Hematopoietic multipotent progenitor cell treated with erythropoietin and hydrocortisone succinate and interleukin-3 and kit ligand, for 4 days (in vitro differentiated cells): Measurements from ENCODE around the gene ATXN2.

Source experiments
- DNase-seq: peaks from one replicate; pipeline ENCODE4 v3.0.0-alpha.2; 2015

The ATXN2 gene

DNA sequence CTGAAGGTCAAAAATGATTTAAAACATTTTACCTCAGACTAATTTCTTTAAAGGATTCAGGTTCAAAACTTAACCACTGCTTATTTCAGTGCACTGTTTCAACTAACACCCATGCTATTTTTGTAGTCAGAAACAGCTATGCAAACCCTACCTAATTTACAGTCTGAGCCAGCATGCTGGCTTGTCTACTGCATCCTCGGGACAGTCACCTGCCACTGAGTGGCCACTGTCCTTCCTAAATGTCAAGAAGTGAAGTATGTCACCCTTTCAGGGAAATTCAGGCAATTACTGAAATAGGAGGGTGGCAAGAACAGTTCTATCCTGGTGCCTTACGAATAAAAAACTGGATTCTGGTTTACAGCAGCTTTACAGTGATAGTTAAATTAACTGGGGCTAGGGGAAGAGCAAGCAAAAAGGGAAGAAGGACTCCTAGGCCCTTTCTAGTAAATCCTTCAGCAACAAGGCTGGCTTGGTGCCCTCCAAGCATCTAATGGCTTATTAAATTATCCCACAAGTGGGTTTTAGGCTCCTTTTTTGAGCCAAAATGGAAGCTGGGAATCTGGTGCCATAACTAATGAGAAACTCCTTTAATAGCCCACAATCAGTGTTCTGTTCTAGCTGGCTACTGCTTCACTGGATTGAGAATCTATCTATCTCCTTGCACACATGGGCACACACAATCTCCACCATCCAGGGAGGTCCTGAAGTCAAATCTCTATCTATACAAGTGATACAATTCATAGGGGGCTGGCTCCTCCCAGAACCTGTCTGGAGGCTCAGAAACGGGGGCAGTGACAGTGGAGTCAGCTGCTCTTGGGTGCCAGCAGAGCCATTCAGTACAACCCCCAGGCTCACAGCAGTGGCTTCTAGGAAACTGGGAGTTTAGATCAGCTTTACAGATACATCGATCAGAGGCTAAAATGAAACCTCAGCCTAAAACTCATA is 150.0 kb downstream of the ATXN2 start:
- peak; percentile 55 for DNase-seq

DNA sequence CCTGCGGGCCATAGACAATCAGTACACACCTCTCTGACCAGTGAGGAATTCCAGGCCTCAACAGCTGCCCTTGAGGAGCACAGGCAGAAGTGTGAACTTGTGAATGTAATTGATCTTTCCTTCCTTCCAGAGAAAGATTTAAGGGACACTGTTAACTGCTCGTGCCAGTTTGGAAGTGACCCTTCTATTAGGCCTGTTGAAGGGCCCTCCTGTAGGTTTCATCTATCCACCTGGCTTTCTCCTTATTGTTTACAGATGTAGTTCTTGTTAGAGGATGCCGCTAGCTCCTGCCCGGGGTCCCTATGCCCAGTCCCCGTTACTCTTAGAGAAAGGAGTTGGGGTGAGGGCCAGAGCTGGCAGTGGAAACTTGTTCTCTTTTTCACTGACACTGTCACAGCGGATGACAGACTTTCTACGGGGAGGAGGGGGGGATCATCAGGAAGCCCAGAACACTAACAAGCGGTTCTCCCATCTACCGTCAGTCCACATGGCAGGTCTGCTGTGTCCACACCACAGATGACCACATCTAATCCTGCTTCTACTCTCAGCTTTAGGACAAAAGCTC is 150.8 kb downstream of the ATXN2 start:
- DNase-seq = no peak

DNA sequence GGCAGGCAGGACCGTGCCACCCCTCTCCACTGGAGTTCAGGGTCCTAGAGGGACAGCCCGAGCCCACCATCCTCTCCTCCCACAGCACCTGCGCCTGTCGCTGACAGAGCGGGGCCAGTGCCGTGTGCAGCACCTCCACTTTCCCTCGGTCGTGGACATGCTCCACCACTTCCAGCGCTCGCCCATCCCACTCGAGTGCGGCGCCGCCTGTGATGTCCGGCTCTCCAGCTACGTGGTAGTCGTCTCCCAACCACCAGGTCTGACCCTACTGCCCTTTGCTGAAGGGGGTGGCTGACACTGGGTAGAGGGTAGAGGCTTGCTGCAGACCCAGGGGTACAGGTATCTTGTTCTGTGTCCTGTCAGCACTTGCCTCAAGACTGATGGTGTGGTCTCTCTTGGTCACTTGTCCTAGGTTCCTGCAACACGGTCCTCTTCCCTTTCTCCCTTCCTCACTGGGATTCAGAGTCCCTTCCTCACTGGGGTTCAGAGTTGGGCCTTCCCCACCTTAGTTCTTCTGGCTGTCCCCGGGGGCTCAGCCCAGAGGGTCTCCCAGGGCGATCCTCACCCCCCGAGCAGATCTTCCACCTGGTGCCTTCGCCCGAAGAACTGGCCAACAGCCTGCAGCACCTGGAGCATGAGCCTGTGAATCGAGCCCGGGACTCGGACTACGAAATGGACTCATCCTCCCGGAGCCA is 151.4 kb downstream of the ATXN2 start:
- no peak for DNase-seq

DNA sequence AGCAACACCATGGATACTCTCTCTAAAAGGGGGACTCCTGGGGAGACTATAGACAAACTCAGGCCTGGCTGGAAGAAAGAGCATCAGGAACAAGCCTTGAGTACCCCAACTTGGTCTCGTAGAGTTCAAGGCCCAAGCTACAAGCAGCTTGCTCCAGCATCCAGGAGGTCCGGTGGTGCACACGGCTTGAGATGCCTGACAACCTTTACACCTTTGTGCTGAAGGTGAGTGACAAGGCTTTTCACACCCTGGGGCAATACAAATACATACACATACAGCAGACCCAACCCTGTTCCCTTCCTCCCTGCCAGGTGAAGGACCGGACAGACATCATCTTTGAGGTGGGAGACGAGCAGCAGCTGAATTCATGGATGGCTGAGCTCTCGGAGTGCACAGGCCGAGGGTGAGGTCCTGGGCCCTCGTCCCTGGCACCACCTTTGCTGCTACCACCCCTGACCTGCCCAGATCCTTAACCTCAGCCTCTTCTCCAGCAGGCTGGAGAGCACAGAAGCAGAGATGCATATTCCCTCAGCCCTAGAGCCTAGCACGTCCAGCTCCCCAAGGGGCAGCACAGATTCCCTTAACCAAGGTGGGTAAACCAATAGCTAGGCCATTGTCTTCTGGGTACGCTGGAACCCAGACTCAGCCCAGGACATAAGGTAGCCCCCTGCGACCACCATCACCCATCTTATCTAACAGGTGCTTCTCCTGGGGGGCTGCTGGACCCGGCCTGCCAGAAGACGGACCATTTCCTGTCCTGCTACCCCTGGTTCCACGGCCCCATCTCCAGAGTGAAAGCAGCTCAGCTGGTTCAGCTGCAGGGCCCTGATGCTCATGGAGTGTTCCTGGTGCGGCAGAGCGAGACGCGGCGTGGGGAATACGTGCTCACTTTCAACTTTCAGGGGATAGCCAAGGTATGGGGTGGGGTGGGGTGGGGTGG is 152.2 kb downstream of the ATXN2 start:
- DNase-seq = no peak

DNA sequence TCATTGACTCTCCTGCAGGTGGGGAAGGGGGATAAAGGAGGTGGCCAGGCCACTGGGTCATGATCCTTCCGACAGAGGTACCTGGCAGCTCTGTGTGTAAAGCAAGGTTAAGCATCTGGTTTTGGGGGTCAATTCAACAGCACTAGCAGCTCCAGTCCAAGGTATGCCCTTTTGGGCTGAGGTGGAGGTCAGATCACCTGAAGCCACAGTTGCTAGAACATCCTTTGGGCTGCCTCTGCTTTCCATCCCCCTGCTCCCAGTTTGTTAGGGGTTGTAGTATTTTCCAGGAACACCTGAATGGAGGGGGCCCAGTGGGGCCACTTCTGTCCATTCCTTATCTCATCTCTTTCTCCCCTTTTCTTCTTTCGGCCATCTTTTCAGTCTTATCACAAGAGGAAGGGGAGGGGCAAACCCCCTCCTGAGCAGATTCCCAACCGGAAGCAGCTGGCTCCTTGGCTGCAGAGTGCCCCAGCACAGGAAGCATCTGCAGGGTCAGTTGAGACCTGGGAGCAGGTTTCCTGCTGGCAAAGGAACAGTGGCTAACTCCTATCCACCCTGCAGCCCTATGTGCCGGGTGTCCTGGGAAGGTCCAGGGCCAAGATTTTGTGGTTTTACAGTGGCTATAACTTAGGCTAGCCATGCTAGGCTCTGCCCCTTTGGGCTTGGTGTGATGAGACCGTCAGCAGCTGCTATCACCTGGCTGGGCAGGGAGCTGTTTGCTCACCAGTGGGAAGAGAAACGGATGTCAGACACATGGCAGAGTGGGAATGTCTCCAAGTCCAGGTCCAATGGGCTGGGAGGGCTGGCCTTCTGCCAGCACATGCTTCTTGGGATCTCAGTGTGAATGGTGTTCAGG is 153.2 kb downstream of the ATXN2 start:
- peak; percentile 52 for DNase-seq

DNA sequence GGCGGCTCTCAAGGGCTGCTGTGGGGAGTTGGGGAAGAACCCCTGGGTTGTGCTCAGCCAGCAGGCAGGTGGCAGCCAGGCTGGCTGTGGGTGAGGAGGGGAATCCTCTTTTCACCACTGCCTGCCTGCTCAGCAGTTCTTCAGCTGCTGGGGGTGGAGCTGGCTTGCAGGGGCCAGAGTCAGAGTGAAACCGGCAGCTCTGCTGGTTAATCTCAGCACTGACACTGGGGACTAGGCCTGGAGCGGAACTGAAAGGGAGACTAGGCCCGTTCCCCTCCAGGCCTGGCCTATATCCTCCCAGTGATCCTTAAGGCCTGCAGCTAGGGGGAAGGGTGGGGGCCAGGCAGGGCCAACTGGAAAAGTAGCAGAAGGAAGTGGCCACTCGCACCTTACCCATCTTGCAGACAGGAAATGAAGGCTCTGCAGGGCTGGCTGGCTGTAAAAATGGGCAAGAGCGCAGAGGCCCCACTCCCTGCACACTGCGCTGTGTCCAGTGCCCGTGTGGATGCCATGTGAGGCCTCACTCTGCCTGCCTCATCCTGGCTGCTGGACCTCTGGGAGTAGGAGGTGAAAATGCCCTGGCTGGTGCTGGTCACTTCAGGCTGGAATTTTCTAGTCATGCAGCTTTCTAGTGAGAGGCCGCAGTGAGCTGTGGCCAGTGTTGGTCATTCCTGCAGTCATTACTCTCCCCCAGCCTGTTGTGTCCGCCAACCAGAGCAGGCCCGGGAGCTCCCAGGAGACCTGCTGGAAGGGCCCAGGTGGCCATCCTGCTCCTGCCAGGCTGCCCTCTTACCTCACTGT is 154.0 kb downstream of the ATXN2 start:
- DNase-seq = peak; percentile 88

DNA sequence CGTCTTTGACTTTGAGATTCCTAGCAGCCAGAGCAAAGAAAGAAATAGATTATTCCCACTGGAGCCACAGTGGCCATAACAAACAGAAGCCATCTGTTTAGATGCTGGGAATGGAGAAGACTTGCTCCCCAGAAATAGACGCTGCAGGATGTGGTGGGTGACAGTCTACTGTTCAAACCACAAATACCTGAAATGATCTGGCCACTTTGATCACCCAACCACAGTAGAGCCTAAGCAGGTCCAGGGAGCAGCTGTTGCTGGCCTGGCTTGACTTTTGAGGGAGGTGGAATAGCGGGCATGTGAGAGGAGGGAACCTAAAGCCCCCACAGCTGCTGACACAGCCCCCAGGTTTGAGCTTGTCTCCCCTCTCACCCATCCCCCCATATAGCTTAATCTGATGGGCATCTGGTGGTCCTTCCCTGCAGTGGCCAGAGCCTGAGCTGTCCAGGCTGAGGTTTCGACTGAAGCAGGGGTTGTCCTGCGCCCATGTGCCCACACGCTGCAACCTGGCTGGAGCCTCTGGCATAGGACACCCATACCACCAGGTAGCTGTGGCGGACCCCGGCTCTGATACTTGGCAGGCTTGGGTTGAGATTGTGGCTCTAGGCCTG is 154.7 kb downstream of the ATXN2 start:
- DNase-seq = no peak

DNA sequence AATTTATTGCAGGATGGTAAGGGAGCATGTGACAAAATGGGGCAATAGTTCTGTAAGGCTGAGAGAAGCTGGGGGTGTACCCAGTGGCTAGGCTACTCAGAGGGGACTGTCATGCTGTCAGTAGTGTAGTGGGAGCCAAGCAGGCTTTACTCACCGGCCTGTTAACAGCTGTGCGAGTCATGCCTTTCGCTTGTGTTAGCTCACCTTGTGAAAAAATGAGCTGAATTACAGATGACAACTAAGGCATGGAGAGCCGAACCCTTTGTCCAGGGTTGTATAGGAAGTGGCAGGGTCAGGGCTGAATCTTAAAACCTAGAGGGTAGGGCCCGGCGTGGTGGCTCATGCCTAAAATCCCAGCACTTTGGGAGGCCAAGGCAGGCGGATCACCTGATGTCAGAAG is 155.5 kb downstream of the ATXN2 start:
- peak; percentile 46 for DNase-seq

DNA sequence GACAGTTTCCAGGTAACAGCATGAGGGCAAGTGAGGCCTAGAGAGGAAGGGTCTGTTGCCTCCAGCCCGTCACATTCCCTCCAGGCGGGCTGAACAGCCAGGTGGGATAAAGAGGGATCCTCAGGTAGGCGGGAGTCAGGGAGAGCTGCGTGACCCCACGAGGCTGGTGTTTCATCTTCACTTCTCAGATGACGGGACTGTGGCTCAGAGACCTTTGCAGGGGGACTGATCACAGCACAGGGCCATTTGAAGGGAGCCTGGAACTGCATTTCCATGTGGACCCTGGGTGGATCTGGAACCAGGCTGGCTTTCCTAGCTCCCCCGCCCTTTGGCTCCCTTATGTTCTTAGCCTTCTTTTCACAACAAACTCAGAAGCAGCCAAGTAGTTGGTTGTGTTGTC is 156.0 kb downstream of the ATXN2 start:
- DNase-seq = no peak

DNA sequence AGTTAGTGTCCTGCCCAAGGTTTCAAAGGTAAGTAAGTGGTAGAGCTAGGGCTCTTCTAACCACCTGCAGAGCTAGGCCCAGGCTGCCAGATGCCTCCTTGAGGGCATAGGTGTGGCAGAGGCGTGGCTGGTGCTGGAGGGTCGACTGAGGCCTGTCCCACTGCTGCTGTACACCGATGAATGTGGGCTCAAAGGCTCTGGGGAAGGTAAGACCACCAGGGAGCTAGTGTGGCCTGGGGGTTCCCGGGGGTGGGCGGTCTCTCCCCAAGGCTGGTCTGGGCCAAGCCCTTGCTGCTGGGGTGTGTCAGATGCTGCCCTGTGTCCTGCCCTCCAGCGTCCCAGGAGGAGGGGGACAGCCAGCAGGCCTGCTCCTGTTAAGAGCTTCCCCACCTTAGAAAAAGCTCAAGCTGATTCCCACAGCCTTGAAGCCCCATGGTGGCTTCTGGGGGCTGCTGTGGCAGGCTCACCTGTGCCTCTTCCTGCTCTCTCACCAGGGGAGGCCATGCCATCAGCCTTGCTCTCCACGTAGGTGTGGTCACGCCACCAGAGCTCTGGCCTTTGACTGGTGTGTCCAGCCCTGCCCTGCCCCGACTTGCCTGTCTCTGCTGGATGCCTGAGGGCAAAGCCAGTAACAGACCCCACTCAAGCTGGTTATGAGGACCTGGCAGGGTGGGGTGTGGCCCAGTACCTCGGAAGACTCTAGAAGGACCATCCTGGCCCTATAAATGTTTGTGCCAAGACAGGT is 156.6 kb downstream of the ATXN2 start:
- no peak for DNase-seq

DNA sequence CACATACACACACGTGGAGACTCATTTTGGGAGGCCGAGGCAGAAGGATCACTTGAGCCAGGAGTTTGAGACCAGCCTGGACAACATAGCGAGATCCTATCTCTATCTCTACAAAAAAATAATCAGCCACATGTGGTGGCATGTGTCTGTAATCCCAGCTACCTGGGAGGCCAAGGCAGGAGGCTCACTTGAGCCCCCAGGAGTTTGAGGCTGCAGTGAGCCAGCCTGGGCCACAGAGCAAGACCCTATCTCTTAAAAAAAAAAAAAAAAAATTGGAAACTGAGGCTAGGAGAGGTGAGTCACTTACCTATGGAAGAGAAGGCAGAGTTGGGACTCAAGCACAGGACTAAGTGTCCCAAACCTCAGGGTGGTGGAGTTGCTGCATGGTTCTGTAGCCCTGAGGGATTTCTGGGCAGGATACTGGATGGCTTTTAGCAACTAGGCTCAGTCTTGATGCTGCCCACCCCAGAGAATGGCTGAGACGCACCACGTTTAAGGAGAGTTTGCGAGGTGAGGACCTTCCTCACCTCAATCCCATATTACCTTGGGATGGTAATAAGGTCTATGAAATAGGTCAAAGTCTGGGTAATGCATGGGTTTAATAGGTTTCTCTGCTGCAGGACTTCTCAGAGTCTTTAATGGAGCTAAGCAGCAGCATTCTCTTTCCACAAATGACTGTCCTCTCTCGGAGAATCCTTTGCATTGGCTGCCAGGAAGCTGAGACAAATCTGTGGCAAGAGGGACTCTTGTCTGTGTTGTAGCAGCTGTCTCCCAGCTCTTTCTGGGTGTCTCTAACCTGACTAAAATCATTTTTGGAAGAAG is 157.8 kb downstream of the ATXN2 start:
- DNase-seq = no peak

DNA sequence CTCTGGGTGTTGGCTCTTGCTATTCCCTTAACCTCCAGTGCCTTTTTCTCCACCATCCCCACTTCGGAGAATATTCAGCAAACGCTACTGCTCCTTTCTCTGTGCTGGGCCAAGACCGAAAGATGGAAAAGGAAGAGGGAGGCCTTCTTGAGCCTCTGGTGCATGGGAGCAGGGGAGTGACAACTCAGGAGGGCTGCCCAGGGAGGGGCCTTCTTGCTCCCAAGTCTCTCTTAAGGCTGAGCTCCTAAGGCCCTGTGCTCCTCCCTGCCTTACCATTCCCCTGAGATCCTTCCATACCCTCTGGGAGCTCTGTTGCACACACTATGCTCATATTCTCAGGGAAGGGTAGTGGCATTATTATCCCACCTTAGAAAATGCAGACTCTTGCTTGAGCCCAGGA is 158.5 kb downstream of the ATXN2 start:
- DNase-seq = no peak

DNA sequence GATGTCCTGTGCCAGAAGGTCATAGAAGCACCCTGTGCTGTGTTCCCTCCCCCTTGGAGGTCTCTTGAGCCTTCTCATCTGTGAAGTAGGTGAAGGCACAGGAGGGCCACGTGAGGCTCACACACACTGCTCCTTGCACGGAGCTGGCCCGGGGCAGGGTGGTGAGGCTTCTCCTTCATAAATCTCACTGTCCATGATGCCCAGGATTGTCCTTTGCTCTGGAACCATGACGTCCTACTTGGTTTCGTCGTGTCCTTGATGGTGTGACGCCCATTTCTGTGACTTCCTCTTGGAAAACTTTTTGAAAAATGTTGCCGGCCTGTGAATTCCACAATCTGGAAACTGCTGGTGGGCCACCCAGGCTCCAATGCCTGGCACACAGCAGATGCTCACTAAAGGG is 159.0 kb downstream of the ATXN2 start:
- DNase-seq = no peak

DNA sequence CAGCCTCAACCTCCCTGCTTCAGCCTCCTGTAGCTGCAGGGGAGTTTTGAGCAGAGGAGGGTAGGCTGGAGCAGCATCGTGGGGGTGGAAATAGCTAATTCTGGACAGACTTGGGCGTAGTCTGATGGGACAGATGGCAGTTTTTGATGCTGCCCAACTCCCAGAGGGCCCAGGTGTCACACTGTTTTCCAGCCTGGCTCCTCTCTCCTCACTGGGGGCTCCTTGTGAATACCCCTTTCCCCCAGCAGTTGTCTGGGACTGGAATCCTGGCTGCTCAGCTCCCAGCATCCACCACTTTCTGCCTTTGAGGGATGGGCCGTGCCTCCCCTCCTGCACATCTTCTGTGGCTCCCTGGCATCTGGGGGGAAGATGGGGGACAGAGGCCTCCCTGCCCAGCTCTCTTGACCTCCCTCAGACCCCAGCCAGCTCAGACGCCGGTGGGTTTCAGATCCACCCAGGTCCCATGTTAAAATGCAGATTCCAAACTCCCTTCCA is 159.4 kb downstream of the ATXN2 start:
- no peak for DNase-seq

DNA sequence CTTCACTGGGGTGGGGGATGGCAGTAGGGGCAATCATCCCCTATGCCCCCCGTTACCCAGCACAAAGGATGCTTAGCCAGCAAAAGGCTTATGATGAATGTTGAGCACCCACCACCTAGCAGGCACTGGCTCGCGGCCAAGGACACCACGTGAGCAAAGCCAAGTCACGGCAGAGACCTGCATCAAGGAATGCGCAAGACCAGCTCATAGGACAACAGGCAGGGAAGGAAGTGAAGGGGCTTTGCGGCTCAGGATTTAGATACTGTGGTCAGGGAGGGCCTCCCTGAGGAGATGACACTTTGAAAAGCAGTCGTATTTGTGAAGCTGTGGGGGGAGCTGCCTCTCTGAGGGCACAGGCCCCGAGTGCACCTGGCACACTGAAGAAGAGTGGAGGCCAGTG is 160.6 kb downstream of the ATXN2 start:
- peak; percentile 91 for DNase-seq

DNA sequence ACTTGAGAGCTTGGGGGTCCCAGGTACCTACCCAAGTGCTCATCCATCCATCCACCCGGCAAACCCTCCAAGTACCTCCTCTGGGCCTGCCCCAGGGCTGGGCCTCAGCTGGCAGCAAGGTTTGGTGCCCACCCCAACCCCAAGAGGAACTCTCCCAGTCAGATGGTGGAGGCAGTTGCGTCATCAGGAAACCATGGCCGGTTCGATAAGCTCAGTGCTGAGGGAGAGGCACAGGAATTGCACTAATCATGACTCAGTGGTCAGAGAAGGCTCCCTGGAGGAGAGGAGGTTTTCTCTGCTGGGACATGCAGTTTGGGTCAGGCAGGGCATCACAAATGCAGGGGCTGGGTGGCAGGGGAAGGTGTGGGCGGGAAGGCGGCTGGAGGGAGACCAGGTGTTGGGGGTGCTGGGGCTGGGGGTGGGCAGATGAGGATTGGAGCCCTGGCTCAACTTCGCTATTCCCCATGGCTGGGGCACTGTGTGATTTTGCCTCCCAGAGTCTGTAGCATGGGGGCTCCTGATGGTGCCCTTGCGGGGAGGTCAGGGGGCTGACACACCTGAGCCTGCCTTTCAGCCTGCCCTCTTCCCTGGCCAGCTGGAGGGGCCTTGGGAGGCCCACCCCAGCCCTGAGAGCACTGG is 161.2 kb downstream of the ATXN2 start:
- DNase-seq = peak; percentile 96

DNA sequence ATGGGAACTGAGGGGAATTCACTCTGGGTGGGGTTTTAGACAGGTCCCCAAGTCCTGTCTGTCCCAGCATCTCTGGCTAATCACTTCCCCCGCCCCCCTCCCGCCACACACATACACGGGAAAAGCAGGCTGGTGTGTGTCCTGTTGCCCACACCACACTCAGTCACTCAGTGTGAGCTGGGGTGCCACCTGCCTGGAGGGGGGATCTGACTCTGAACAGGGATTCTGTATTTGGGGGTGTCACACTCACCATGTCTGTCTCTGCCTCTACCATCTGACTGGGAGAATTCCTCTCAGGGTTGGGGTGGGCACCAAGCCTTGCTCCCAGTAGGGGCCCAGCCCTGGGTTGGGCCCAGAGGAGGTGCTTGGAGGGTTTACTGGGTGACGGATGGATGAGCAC is 162.3 kb downstream of the ATXN2 start:
- DNase-seq = no peak

DNA sequence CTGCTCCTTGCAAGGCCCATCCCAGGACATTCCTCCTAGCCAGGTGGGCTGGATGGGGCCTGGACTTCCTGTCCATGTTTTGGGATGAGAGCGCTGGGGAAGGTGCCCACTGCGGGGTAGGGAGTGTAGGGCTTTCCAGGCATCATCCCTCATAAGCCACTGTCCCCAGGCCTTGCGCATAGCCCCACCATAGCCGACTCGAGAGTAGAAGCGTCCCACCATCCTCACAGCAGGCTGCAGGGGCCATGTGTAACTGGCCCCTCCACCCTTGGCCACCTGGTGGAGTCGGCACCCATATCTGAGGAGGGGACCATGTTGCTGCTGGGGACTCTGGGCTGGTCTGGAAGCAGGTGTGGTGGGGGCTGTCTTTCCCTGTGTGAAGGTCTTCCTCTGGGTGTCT is 162.8 kb downstream of the ATXN2 start:
- peak; percentile 12 for DNase-seq
